Measurements from ENCODE around the gene ANKZF1. TPM values are rescaled to one million over a fixed set of nuclear protein-coding genes. Genes with fewer than 3 reads are reported as not detected.

Gene ANKZF1
- polyA plus RNA-seq, 1 of the 3 experiments (the other 2 are of a cell fraction) = 22.3 TPM

- peaks cover 14 to 17% of the 10 kb centered on the region in 2 experiments for H3K4me1 ChIP-seq (ENCODE audit: control insufficient read depth in 1 of 2, insufficient read depth in 2 of 2, low read depth in 1 of 2, low read length in 1 of 2)
- no peak for DNase-seq
- H3K36me3 ChIP-seq (replicated peaks in 1 of 2; ENCODE audit: control insufficient read depth in 1 of 2, insufficient read depth in 2 of 2, low read length in 1 of 2) = peaks cover 14 to 37% of the 10 kb centered on the region in 2 experiments
- H3K79me2 ChIP-seq (ENCODE audit: insufficient read depth) = peaks cover 9% of the 10 kb centered on the region; the same call in 1 of the 2 replicates
- ChIA-PET CTCF (interaction anchor here (1.6 to 15.4 kb wide), 4 partner anchors 9 to 124 kb away, joined by 3 to 312 read pairs (median 38); no protein-coding TSS in a partner anchor), POLR2A (interaction anchor here (1.9 kb wide), 1 partner anchor 12 kb away, joined by 7 read pairs; no protein-coding TSS in a partner anchor)
- no peak overlapping the region for H3K9ac ChIP-seq
- H4K20me1 ChIP-seq (ENCODE audit: insufficient read depth) = no peaks in the 10 kb centered on the region
- H3K9me3 ChIP-seq = no peaks in the 10 kb centered on the region
- no peak overlapping the region for H3K27ac ChIP-seq (ENCODE audit: low read depth in 2 of 2, low read length in 1 of 2)
- H3K9me2 ChIP-seq = no peaks in the 10 kb centered on the region
- no peak overlapping the region for H2AFZ ChIP-seq (ENCODE audit: low read depth)
- peaks cover 8% of the 10 kb centered on the region for H3F3A ChIP-seq (replicated peaks; ENCODE audit: insufficient read depth)
- 96% methylated on average over 17 of the region's 17 CpGs for WGBS (ENCODE audit: low lambda C conversion rate)
- H3K27me3 ChIP-seq (ENCODE audit: insufficient read depth) = no peaks in the 10 kb centered on the region
- H3K4me3 ChIP-seq (ENCODE audit: low read depth in 2 of 2, low read length in 1 of 2) = no peak overlapping the region
- TF ChIP-seq, protein P1, sequence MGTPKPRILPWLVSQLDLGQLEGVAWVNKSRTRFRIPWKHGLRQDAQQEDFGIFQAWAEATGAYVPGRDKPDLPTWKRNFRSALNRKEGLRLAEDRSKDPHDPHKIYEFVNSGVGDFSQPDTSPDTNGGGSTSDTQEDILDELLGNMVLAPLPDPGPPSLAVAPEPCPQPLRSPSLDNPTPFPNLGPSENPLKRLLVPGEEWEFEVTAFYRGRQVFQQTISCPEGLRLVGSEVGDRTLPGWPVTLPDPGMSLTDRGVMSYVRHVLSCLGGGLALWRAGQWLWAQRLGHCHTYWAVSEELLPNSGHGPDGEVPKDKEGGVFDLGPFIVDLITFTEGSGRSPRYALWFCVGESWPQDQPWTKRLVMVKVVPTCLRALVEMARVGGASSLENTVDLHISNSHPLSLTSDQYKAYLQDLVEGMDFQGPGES (IDR thresholded peaks at IDR 0.05; ENCODE audit: low read depth, low read length) = no peak
- TF ChIP-seq FOXJ3 (CRISPR knock-in tag; IDR thresholded peaks at IDR 0.05) (no peak), RAD21 (IDR thresholded peaks at IDR 0.05; ENCODE audit: low read length) (no peak), MXI1 (IDR thresholded peaks at IDR 0.05; ENCODE audit: low read depth, low read length) (no peak), EZH2phosphoT487 (IDR thresholded peaks at IDR 0.05; ENCODE audit: borderline replicate concordance, low read depth) (no peak), RXRA (IDR thresholded peaks at IDR 0.05; ENCODE audit: borderline replicate concordance, low read depth) (no peak), MEF2A (IDR thresholded peaks at IDR 0.05; ENCODE audit: borderline replicate concordance, low read depth) (no peak), SIN3A (IDR thresholded peaks at IDR 0.05; ENCODE audit: borderline replicate concordance, low read depth, low read length) (no peak)
- TF ChIP-seq, protein P2, sequence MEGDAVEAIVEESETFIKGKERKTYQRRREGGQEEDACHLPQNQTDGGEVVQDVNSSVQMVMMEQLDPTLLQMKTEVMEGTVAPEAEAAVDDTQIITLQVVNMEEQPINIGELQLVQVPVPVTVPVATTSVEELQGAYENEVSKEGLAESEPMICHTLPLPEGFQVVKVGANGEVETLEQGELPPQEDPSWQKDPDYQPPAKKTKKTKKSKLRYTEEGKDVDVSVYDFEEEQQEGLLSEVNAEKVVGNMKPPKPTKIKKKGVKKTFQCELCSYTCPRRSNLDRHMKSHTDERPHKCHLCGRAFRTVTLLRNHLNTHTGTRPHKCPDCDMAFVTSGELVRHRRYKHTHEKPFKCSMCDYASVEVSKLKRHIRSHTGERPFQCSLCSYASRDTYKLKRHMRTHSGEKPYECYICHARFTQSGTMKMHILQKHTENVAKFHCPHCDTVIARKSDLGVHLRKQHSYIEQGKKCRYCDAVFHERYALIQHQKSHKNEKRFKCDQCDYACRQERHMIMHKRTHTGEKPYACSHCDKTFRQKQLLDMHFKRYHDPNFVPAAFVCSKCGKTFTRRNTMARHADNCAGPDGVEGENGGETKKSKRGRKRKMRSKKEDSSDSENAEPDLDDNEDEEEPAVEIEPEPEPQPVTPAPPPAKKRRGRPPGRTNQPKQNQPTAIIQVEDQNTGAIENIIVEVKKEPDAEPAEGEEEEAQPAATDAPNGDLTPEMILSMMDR (IDR thresholded peaks at IDR 0.05) = no peak
- H3K4me2 ChIP-seq = no peak overlapping the region
Observed at GRCh38 chr2:219282943-219283581, 53.5 kb downstream of the ANKZF1 start.

- CTCF ChIA-PET = interaction anchor here (0.8 to 15.4 kb wide), 5 partner anchors 7 to 125 kb away, joined by 3 to 312 read pairs (median 6); partner anchors contain the start of gene NHEJ1
- no peaks in the 10 kb centered on the region for H3K27me3 ChIP-seq (ENCODE audit: insufficient read depth)
- no peak overlapping the region for H3K4me3 ChIP-seq (ENCODE audit: low read depth in 2 of 2, low read length in 1 of 2)
- POLR2A ChIA-PET = interaction anchor here (1.0 kb wide), 1 partner anchor 33 kb away, joined by 3 read pairs; no protein-coding TSS in a partner anchor
- H3K9ac ChIP-seq = no peak overlapping the region
- no peaks in the 10 kb centered on the region for H3K9me3 ChIP-seq
- H3K36me3 ChIP-seq (replicated peaks in 1 of 2; ENCODE audit: control insufficient read depth in 1 of 2, insufficient read depth in 2 of 2, low read length in 1 of 2) = peaks cover 14 to 37% of the 10 kb centered on the region in 2 experiments
- H3F3A ChIP-seq (replicated peaks; ENCODE audit: insufficient read depth) = peaks cover 7% of the 10 kb centered on the region
- H4K20me1 ChIP-seq (ENCODE audit: insufficient read depth) = no peaks in the 10 kb centered on the region
- peaks cover 11 to 14% of the 10 kb centered on the region in 2 experiments; a peak in 1 of 4 replicates for H3K4me1 ChIP-seq (ENCODE audit: control insufficient read depth in 1 of 2, insufficient read depth in 2 of 2, low read depth in 1 of 2, low read length in 1 of 2)
- peaks cover 7% of the 10 kb centered on the region; the same call in 1 of the 2 replicates for H3K79me2 ChIP-seq (ENCODE audit: insufficient read depth)
- no peak overlapping the region for H3K27ac ChIP-seq (ENCODE audit: low read depth in 2 of 2, low read length in 1 of 2)
- 90% methylated on average over 6 of the region's 16 CpGs for WGBS (ENCODE audit: low lambda C conversion rate)
- H2AFZ ChIP-seq (ENCODE audit: low read depth) = no peak overlapping the region
- DNase-seq = no peak
- no peaks in the 10 kb centered on the region for H3K9me2 ChIP-seq
- no peak overlapping the region for H3K4me2 ChIP-seq
- TF ChIP-seq MAX (IDR thresholded peaks at IDR 0.05; ENCODE audit: low read depth) = no peak
- TF ChIP-seq NFIC (IDR thresholded peaks at IDR 0.05; ENCODE audit: borderline replicate concordance) = no peak
- no peak for TF ChIP-seq ZBTB33 (IDR thresholded peaks at IDR 0.05; ENCODE audit: borderline replicate concordance, low read depth)
- no peak for TF ChIP-seq RCOR1 (IDR thresholded peaks at IDR 0.05; ENCODE audit: low read length)
- no peak for TF ChIP-seq RXRA (IDR thresholded peaks at IDR 0.05; ENCODE audit: borderline replicate concordance, low read depth)
- TF ChIP-seq YY1 (IDR thresholded peaks at IDR 0.05; ENCODE audit: low read depth) = no peak
- TF ChIP-seq JUND (IDR thresholded peaks at IDR 0.05) = no peak
- TF ChIP-seq MXI1 (IDR thresholded peaks at IDR 0.05; ENCODE audit: low read depth, low read length) = no peak
- TF ChIP-seq RAD21 (IDR thresholded peaks at IDR 0.05; ENCODE audit: low read length) = no peak
- TF ChIP-seq, protein P1 (IDR thresholded peaks at IDR 0.05; ENCODE audit: low read depth, low read length) = no peak
- TF ChIP-seq FOXM1 (IDR thresholded peaks at IDR 0.05; ENCODE audit: low read depth) = no peak
Observed at GRCh38 chr2:219284501-219285372, 55.1 kb downstream of the ANKZF1 start.

All from SK-N-SH (cell line).